Skin of body (tissue), 2 donors: ENCODE measurements around the gene PNMA8B. TPM values are rescaled to one million over a fixed set of nuclear protein-coding genes. Genes with fewer than 3 reads are reported as not detected.

Source experiments
- DNase-seq: peaks from one replicate; lab custom pipeline; 2025; lab: John Stamatoyannopoulos, UW
- total RNA-seq: library from RNA; depleted of rRNA; stranded (reverse); fragments of >200 nt; gene quantifications from one replicate; pipeline ENCODE4 v1.2.3, GENCODE V29; 2014

Gene PNMA8B
- total RNA-seq, 1 donor from 2014 or later = 4.8 TPM

DNA sequence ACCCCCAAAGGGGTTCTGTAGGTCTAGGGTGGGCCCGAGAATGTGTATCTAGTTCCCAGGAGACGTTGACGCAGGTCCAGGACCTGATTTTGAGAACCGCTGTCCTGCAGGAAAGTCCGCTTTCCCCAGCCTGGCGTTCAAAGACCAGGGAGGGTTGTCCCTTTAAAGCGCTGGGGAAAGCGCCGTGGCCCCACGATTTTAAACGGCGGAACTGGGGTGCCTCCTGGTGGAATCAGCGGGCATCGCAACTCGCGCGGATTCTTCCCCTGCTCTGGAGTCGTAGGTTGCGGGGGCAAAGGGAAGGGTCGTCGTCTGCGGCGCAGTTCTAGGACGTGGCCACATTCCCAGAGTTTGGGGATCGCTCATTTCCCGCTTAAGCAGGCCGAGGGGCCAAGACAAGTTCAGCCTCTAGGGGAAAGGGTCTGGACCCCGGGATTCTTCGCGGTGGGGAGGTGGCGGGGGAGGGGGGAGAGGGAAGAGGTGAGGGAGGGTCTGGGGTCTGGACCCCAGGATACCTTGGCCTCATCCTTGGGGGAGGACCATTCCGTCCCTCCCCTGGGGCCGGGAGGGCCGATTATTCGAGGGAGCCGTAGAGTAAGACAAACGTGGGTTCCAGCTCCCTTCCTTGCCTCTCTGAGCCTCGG, 7.7 kb downstream of the PNMA8B start:
- DNase-seq = peak; percentile 70

DNA sequence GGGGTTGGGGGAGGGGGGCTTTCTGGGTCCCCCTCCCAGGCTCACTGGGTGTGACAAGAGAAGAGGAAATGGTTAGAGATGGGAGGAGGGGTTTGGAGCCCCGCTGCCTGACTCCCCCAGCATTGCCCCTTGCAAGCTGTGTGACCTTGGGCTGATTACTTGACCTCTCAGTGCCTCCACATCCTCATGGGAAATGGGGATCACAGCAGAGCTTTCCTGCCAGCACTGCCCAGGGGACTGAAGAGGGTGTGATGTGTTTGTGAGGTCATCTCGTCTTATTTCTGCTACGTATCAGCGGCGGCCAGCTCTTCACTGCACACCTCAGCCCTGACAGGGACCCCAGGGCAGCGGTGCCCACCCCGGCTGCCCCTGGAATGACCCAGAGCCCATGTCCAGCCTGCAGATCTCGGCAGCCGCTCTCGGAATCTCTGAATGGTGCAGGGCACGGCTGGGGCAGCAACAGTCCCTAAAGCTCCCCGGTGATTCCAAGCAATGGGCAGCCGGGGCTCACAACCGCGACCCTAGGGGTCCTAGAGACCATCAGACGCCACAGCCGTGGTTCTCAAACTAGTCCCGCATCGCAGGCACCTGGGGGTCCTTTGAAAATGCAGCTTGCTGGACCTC, 8.4 kb downstream of the PNMA8B start:
- no peak for DNase-seq

GRCh38 chr19:46486358-46486757, 9.3 kb downstream of the PNMA8B start:
- DNase-seq = no peak

- no peak for DNase-seq
Measured at GRCh38 chr19:46484656-46485055, 11.0 kb downstream of the PNMA8B start.

DNA sequence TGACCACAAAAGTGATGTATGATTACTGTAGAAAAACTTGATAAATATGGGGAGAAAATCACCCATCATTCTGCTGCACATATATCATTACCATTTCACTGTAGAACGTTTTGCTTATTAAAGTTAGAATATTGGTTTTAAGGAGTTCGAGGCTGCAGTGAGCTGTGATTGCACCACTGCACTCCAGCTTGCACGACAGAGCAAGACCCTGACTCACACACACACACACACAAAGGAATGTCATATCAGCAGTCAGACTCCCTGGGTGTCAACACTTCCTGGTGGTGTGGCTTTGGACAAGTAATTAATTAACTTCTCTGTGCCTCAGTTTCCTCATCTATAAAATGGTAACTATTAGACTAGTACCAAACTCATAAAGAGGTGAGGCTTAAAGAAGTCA, 13.0 kb downstream of the PNMA8B start:
- no peak for DNase-seq

- DNase-seq = peak; percentile 87
Measured at GRCh38 chr19:46481947-46482346, 13.7 kb downstream of the PNMA8B start.

DNA sequence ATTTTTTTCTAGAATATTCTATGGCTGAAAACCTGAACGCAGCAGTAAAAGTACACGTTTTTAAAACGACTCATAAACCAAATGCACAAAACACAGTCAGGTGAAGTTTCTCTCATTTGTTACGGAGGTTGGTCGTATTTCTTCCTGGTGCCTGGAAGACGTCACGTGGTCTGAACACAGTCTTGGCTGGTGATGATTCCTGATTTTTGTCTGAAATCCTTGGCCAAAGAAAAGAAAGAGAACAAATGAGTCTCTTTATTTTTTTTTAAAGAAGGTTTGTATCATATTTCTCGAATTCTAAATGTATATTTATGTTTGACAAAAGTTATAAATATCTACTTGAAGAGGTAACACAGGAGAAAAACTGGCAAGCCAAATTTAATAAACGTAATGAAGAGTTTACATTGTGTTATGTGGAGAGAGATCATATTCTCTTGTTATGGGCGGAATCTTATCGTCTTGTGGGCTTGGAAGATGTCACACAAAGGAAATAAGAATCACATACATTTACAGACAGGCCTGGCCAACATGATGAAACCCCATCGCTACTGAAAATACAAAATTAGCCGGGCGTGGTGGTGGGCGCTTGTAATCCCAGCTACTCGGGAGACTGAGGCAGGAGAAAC, 14.3 kb downstream of the PNMA8B start:
- peak; percentile 66 for DNase-seq

DNA sequence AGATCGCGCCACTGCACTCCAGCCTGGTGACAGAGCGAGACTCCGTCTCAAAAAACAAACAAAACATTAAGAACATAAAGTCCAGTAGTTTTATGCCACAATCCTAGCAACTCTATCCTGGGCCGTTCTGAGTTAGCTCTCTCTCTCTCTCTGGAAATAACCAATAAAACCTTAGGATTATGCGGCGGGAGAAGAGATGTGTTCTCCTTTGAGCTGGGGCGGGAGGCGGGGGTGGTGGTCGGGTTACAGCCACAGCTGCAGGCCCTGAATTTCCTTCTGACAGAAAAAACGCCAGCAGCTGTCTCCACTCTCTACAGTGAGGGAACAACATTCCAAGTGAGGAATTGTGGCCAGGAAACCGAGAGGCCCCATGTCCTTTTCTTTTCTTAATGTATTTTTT, 15.3 kb downstream of the PNMA8B start:
- DNase-seq = peak; percentile 95

GRCh38 chr19:46478356-46478986, 17.2 kb downstream of the PNMA8B start:
- DNase-seq = peak; percentile 38

- no peak for DNase-seq
Measured at GRCh38 chr19:46475986-46476385, 19.7 kb downstream of the PNMA8B start.

- no peak for DNase-seq
Measured at GRCh38 chr19:46474211-46474610, 21.5 kb downstream of the PNMA8B start.

DNA sequence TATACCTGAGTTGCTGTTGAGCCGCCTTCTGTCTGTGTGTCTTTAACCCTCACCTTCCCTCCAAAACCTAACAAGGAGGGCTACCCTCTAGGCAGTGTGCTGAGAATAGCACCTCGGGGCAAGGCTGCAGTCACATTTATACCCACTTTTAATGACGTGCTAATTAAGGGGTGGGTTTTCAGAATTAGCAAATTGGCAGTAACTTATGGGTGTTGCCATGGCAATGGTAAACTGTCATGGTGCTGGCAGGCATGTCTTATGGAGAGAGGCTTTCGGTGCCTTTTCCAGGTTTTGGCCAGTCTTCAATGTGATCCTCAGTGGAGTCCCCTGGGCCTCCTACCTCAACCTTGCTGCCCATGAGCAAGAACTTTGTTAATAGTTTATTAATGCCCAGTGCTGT, 23.1 kb downstream of the PNMA8B start:
- no peak for DNase-seq

- no peak for DNase-seq
Measured at GRCh38 chr19:46471811-46472543, 23.7 kb downstream of the PNMA8B start.

- peak; percentile 70 for DNase-seq
Measured at GRCh38 chr19:46471116-46471733, 24.4 kb downstream of the PNMA8B start, which contains the start of gene PNMA8A. TSS of gene PNMA8A (minus strand) at chr19:46471563. CDS start at chr19:46471035, 528 bp downstream.

DNA sequence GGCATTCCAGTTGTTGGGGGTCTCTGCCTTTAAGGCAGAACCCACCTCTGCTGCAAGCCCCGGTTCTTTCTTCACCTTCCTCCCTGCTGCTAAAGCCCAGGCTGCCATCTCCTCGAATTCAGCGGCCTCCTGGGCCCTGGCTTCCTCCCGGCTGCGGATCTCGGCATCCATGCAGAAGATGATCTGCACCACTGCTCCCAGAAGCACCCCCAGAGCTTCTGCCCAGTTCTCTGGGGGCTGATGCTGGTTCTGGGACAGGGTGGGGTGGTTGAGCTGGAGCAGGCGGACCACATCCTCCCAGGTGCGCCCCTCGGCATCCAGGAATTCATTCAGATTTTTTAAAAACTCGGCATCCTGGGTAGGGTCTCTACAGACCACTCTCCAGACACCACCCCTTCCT, 25.3 kb downstream of the PNMA8B start:
- DNase-seq = no peak

- no peak for DNase-seq
Measured at GRCh38 chr19:46469541-46470185, 26.0 kb downstream of the PNMA8B start.

GRCh38 chr19:46466536-46467196, 29.0 kb downstream of the PNMA8B start:
- DNase-seq = peak; percentile 55

DNA sequence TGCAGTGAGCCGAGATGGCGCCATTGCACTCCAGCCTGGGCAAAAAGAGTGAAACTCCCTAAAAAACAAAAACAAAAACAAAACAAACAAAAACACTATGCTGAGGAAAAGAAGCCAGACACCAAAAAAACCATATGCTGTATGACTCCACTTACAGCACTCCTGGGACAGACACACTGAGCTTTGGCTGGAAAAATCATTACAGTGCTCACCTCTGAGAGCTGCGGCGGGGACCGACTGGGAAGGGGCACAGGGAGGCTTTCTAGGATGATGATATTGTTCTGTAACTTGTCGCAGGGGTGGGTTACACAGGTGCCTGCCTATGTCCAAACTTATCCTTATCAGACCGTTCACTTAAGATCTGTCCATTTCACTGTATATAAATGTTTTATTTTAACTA, 32.2 kb downstream of the PNMA8B start:
- no peak for DNase-seq

- DNase-seq = no peak
Measured at GRCh38 chr19:46461537-46461936, 34.1 kb downstream of the PNMA8B start.

GRCh38 chr19:46460981-46461380, 34.7 kb downstream of the PNMA8B start:
- DNase-seq = no peak
